Esophagus squamous epithelium (tissue), 5 donors: Measurements from ENCODE around the gene THAP4. TPM values are rescaled to one million over a fixed set of nuclear protein-coding genes. Genes with fewer than 3 reads are reported as not detected.

Experiments
- DNase-seq: peaks from one replicate; lab custom pipeline; 2025; lab: John Stamatoyannopoulos, UW
- H3K27ac ChIP-seq, 4 donors: fragments of 200-600 bp; sonication (generic); one replicate each; pipeline ENCODE4 v1.5.1; 2016 to 2019; ENCODE audit warnings: mild to moderate bottlenecking in 1 of 4
- H3K27me3 ChIP-seq, 4 donors: fragments of 200-600 bp; sonication (generic); 1 replicate in 3 of 4; 2 replicates in 1 of 4; pipeline versions ENCODE4 v1.5.1 to v1.6.0; 2017 to 2021; ENCODE audit warnings: antibody characterized with exemption in 1 of 4
- H3K36me3 ChIP-seq, 3 donors: fragments of 200-600 bp; sonication (generic); one replicate each; pipeline ENCODE4 v1.5.1; 2016 to 2019
- H3K4me1 ChIP-seq, 3 donors: fragments of 200-600 bp; sonication (generic); one replicate each; pipeline ENCODE4 v1.5.1; 2017 to 2019
- H3K4me3 ChIP-seq, 4 donors: fragments of 200-600 bp; sonication (generic); 1 replicate in 3 of 4; 2 replicates in 1 of 4; pipeline ENCODE4 v1.5.1; 2016 to 2019; ENCODE audit warnings: mild to moderate bottlenecking in 2 of 4, moderate library complexity in 1 of 4
- H3K9me3 ChIP-seq, 3 donors: fragments of 200-600 bp; sonication (generic); one replicate each; pipeline ENCODE4 v1.5.1; 2016 to 2019
- POLR2A ChIP-seq, 4 donors: fragments of 450-650 bp; IDR thresholded peaks; one replicate each; pipeline ENCODE4 v1.6.1; 2017; ENCODE audit warnings: antibody characterized with exemption in 4 of 4, mild to moderate bottlenecking in 4 of 4, moderate library complexity in 3 of 4
- WGBS, 2 donors: methylation state at CpG; one replicate each; pipeline ENCODE4 v1.1.5; 2018; 5-methylcytosine and 5-hydroxymethylcytosine counted together
- intact Hi-C: fragments of 100-400 bp; cut with DNase I; formaldehyde crosslinking; loops from one replicate; pipeline ENCODE4 v1.15.0; 2022
- total RNA-seq, 4 donors: library from RNA; depleted of rRNA; stranded (reverse); fragments of >200 nt; gene quantifications; one replicate each; pipeline ENCODE4 v1.1.0, GENCODE V29; 2016
- TF ChIP-seq, protein P1 (sequence below), 6 experiments: fragments of 450-650 bp in 4 of 6; fragments of 200-600 bp in 2 of 6; sonication (generic) in 2 of 6; IDR thresholded peaks; one replicate each; pipeline ENCODE4 v1.5.1; 2016 to 2019; ENCODE audit warnings: antibody characterized with exemption in 6 of 6, mild to moderate bottlenecking in 4 of 6, moderate library complexity in 4 of 6
- donor health status: DM: yes; HTN: yes; CAD: no.

The THAP4 gene
- total RNA-seq, 4 donors from 2014 or later, result 40.7 to 53.2 (median 46.4) TPM

DNA sequence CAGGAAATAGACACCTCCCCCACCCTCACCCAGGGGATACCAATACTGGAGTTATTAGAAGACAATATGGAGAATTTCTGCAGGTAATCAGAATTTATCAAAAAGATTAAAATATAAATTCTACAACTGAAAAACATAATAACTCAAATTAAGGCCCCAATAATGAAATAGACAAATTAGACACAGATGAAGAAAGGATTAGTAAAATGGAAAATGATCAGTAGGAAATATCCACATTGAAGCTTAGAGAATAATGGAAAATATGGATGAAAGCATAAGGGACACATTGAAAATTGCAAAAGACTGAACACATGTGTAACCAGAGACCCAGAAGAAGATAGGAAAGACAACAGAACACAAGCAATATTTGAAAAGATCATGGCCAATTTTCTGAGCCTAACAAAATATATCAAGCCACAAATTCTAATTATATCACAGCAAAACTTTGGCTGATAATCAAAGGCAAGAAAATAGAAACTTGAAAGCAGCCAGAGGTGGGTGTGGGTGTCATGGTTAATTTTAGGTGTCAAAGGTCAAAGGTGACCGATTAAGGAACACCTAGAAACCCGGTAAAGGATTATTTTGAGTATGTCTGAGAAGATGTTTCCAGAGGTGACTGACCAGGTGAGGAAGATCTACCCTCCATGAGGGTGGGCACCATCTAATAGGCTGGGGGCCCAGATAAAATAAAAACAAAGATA, 50.2 kb downstream of the THAP4 start:
- Histone ChIP-seq H3K36me3 (peaks cover 12 to 97% (median 16%) of the 10 kb centered on the region in 3 donors), H3K4me3 (no peak overlapping the region), H3K27ac (no peak overlapping the region), H3K27me3 (no peaks in the 10 kb centered on the region), H3K9me3 (peaks cover 0 to 48% (median 25%) of the 10 kb centered on the region in 3 donors), H3K4me1 (no peaks in the 10 kb centered on the region)
- intact Hi-C loops, result no loop called here
- 93 to 98% methylated on average over 2 of the region's 2 CpGs for WGBS, 2 donors
- TF ChIP-seq, protein P1, sequence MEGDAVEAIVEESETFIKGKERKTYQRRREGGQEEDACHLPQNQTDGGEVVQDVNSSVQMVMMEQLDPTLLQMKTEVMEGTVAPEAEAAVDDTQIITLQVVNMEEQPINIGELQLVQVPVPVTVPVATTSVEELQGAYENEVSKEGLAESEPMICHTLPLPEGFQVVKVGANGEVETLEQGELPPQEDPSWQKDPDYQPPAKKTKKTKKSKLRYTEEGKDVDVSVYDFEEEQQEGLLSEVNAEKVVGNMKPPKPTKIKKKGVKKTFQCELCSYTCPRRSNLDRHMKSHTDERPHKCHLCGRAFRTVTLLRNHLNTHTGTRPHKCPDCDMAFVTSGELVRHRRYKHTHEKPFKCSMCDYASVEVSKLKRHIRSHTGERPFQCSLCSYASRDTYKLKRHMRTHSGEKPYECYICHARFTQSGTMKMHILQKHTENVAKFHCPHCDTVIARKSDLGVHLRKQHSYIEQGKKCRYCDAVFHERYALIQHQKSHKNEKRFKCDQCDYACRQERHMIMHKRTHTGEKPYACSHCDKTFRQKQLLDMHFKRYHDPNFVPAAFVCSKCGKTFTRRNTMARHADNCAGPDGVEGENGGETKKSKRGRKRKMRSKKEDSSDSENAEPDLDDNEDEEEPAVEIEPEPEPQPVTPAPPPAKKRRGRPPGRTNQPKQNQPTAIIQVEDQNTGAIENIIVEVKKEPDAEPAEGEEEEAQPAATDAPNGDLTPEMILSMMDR (IDR thresholded peaks at IDR 0.05), result no peak
- TF ChIP-seq POLR2A (IDR thresholded peaks at IDR 0.05), result no peak
- DNase-seq, result no peak

DNA sequence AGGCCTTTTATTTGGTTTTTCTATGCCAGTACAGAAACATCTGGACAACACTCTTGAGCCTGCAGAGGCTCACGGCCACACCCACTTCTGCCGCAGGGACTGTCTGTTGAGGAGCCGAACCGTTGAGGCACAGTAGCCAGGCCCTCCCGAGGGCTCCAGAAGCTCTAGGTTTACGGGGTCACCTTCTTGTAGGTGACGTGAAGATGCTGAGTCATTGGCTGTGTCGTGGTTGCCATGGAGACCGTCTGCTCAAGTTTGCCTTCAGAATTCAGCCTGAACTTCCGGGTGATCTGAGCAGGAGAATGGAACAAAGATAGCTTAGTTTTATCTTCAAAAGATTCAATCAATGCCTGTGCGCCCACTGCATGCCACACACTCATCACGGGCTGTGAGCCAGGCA, 52.5 kb downstream of the THAP4 start:
- intact Hi-C loops, result no loop called here
- TF ChIP-seq, protein P1 (IDR thresholded peaks at IDR 0.05), result no peak
- no peak for TF ChIP-seq POLR2A (IDR thresholded peaks at IDR 0.05)
- DNase-seq, result no peak
- Histone ChIP-seq H3K4me3 (no peak overlapping the region), H3K4me1 (no peaks in the 10 kb centered on the region), H3K27ac (peak overlapping the region in 1 of 4 donors; percentile 39), H3K27me3 (no peaks in the 10 kb centered on the region), H3K36me3 (peaks cover 12 to 85% (median 15%) of the 10 kb centered on the region in 3 donors), H3K9me3 (peaks cover 0 to 48% (median 25%) of the 10 kb centered on the region in 3 donors)
- 74 to 92% methylated on average over 7 to 12 of the region's 12 CpGs for WGBS, 2 donors

DNA sequence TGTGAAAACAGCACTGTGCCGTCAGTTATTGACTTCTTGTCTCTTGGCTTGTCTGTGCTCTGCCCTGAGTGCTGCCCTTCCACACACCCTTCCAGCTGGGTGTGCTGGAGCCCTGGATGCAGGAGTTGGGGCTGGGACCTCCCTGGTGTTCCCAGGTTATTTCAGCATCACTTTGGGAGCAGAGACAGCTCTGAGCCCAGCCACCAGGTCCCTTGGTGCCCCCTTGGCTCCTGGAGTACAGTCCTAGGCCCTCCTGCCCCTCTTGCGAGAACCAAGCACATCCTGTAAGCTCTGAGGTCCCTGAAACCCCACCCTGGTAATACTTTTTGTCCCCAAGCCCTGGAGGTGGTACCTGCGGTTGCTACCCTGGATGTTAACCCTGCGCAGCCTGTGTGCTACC, 54.2 kb downstream of the THAP4 start:
- Histone ChIP-seq H3K4me3 (no peak overlapping the region), H3K27me3 (no peaks in the 10 kb centered on the region), H3K36me3 (peaks cover 12 to 69% (median 15%) of the 10 kb centered on the region in 3 donors), H3K4me1 (no peaks in the 10 kb centered on the region), H3K9me3 (peaks cover 0 to 36% (median 18%) of the 10 kb centered on the region in 3 donors), H3K27ac (no peak overlapping the region)
- no peak for DNase-seq
- TF ChIP-seq, protein P1 (IDR thresholded peaks at IDR 0.05), result no peak
- TF ChIP-seq POLR2A (IDR thresholded peaks at IDR 0.05), result no peak
- intact Hi-C loops, result no loop called here
- 90 to 94% methylated on average over 3 of the region's 4 CpGs for WGBS, 2 donors

DNA sequence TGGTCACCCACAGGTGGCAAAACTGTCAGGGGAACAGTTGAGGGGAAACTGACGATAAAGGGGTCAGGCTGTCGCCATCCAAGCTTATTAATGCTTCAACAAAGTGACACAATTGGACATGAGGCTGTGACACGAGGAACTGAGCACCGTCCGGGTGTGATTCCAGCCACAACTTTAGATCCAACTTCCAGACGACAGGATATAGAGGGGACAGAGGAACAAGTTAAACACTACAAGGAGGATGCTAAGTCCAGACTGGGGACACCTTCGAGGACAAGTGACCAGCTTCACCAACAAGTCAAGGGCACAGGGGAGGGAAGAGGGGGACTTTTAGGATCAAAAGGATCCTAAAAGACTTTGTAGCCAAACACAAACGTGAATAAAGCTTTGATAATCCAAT, 54.6 kb downstream of the THAP4 start:
- H3K27ac ChIP-seq, result no peak overlapping the region
- intact Hi-C loops, result no loop called here
- H3K4me1 ChIP-seq, result no peaks in the 10 kb centered on the region
- H3K36me3 ChIP-seq, result peaks cover 10 to 64% (median 15%) of the 10 kb centered on the region in 3 donors
- H3K9me3 ChIP-seq, result peaks cover 0 to 31% (median 13%) of the 10 kb centered on the region in 3 donors
- no peak for DNase-seq
- WGBS, 2 donors, result 94 to 96% methylated on average over 8 of the region's 8 CpGs
- no peak overlapping the region for H3K4me3 ChIP-seq
- H3K27me3 ChIP-seq, result no peaks in the 10 kb centered on the region
- TF ChIP-seq, protein P1 (IDR thresholded peaks at IDR 0.05), result no peak
- TF ChIP-seq POLR2A (IDR thresholded peaks at IDR 0.05), result no peak

DNA sequence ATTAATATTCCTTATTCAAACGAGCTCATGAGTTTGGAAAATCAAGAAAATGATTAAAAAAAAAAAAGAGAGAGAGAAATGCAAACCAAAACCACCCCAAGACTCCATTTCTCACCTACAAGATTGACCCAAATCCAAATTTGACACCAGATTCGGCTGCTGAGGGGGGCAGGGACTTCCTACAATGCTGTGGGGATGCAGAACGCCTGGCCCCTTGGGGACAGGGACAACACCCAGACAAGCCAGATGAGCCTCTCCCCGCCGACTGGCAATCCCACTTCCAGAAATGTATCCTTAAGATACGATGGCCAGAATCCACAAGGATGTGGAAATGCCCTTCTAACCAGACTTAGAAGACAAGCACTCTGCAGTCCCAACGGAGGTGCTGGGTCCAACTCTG, 57.7 kb downstream of the THAP4 start:
- Histone ChIP-seq H3K9me3 (peaks cover 0 to under 1% (median 0%) of the 10 kb centered on the region in 3 donors), H3K27ac (no peak overlapping the region), H3K4me3 (no peak overlapping the region), H3K27me3 (no peaks in the 10 kb centered on the region), H3K4me1 (no peaks in the 10 kb centered on the region), H3K36me3 (peaks cover 6 to 35% (median 12%) of the 10 kb centered on the region in 3 donors)
- no peak for TF ChIP-seq POLR2A (IDR thresholded peaks at IDR 0.05)
- TF ChIP-seq, protein P1 (IDR thresholded peaks at IDR 0.05), result no peak
- intact Hi-C loops, result no loop called here
- no peak for DNase-seq
- 61 to 72% methylated on average over 3 to 4 of the region's 7 CpGs for WGBS, 2 donors
